Mesendoderm (in vitro differentiated cells): ENCODE results near the gene ZFHX3.

Source experiments
- DNase-seq: peaks from one replicate; pipeline ENCODE4 v3.0.0; 2013
- H2AK5ac ChIP-seq: 2 replicates; pipeline ENCODE4 v1.6.1; 2013; ENCODE audit warnings: low read length, inconsistent platforms
- H2BK120ac ChIP-seq: 2 replicates; pipeline ENCODE4 v1.6.1; 2013; ENCODE audit warnings: low read depth, mild to moderate bottlenecking, low read length, moderate library complexity, mixed read lengths
- H2BK15ac ChIP-seq: replicated peaks from 2 replicates; pipeline ENCODE4 v1.6.1; 2013; ENCODE audit warnings: low read depth, mild to moderate bottlenecking, moderate library complexity
- H2BK5ac ChIP-seq: 2 replicates; pipeline ENCODE4 v1.6.1; 2013; ENCODE audit warnings: low read length, inconsistent platforms
- H3K18ac ChIP-seq: 2 replicates; pipeline ENCODE4 v1.6.1; 2013; ENCODE audit warnings: mild to moderate bottlenecking, low read length, mixed read lengths
- H3K23ac ChIP-seq: one replicate; pipeline ENCODE4 v1.6.1; 2013; ENCODE audit warnings: low read length
- H3K27ac ChIP-seq: 2 replicates; pipeline ENCODE4 v1.5.1; 2013; ENCODE audit warnings: low read depth, mild to moderate bottlenecking, inconsistent platforms, low read length, moderate library complexity
- H3K27me3 ChIP-seq: 2 replicates; pipeline ENCODE4 v1.6.1; 2013; ENCODE audit warnings: low read length, control low read depth, mild to moderate bottlenecking, inconsistent platforms; ENCODE audit not compliant: insufficient read depth, poor library complexity
- H3K36me3 ChIP-seq: 2 replicates; pipeline ENCODE4 v1.6.1; 2013; ENCODE audit warnings: low read length, inconsistent platforms; ENCODE audit not compliant: control insufficient read depth, insufficient read depth
- H3K4ac ChIP-seq: one replicate; pipeline ENCODE4 v1.6.1; 2013; ENCODE audit warnings: low read depth, mild to moderate bottlenecking, low read length, moderate library complexity
- H3K4me1 ChIP-seq: 2 replicates; pipeline ENCODE4 v1.6.1; 2013; ENCODE audit warnings: low read depth, low read length, inconsistent platforms; ENCODE audit not compliant: control insufficient read depth
- H3K4me2 ChIP-seq: 2 replicates; pipeline ENCODE4 v1.6.1; 2013; ENCODE audit warnings: low read length
- H3K4me3 ChIP-seq: 2 replicates; pipeline ENCODE4 v1.5.1; 2013; ENCODE audit warnings: mild to moderate bottlenecking, low read length
- H3K56ac ChIP-seq: one replicate; pipeline ENCODE4 v1.6.1; 2013; ENCODE audit warnings: low read length
- H3K79me1 ChIP-seq: 2 replicates; pipeline ENCODE4 v1.6.1; 2013; ENCODE audit warnings: low read length, inconsistent platforms
- H3K79me2 ChIP-seq: 2 replicates; pipeline ENCODE4 v1.6.1; 2013; ENCODE audit warnings: mild to moderate bottlenecking, low read length; ENCODE audit not compliant: control insufficient read depth, insufficient read depth
- H3K9ac ChIP-seq: 2 replicates; pipeline ENCODE4 v1.6.1; 2013; ENCODE audit warnings: low read length, inconsistent platforms
- H4K5ac ChIP-seq: one replicate; pipeline ENCODE4 v1.6.1; 2013; ENCODE audit warnings: low read length
- H4K8ac ChIP-seq: one replicate; pipeline ENCODE4 v1.6.1; 2013; ENCODE audit warnings: low read depth, mild to moderate bottlenecking, control low read depth, low read length, moderate library complexity
- WGBS: extraction: QIAGEN DNeasy Blood & Tissue Kit; methylation state at CpG from one replicate; pipeline ENCODE4 v1.1.7; 2013; ENCODE audit warnings: low lambda C conversion rate, missing lambda C conversion rate; ENCODE audit not compliant: insufficient coverage; ENCODE audit errors: extremely low coverage; 5-methylcytosine and 5-hydroxymethylcytosine counted together

Gene ZFHX3

DNA sequence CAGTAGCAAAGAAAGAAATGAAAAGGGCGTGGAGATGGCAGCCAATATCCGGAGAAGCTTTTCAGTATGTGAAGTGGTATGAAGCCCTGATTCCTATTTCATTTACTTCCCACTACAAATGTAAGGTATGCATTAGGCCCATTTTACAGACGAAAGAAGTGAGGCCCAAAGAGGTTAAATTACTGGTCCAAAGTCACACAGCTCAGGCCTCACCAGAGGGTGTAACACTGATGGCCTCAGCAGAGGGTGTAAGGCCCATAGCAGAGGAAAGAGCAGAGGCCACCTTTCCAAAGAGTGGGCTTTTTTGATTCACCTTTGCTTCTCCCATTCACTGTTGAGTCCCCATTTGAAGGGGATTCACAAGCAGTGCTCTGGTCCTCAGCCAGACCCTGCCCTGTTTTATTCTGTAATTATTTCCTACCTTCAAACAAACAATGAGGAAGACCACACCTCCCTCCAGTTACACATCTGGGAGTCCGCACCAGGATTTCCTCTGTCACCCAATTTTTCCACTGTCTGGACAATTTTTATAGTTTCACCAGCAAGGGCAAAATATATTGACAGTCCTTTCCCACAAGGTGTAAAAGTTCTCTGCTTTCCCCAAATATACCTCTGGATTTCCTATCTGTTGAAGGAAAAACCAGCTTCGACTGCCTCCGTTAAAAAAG is 7.1 kb downstream of the ZFHX3 start:
- Histone ChIP-seq H3K23ac (no peak overlapping the region), H3K79me2 (peaks cover 2% of the 10 kb centered on the region), H3K4me3 (no peak overlapping the region), H2BK15ac (no peak overlapping the region), H4K8ac (no peak overlapping the region), H3K79me1 (peaks cover 1% of the 10 kb centered on the region), H2AK5ac (no peak overlapping the region), H3K4ac (no peak overlapping the region), H3K4me1 (peaks cover 10% of the 10 kb centered on the region), H3K4me2 (no peak overlapping the region), H3K27ac (no peak overlapping the region), H3K9ac (no peak overlapping the region), H2BK5ac (no peak overlapping the region), H3K36me3 (no peaks in the 10 kb centered on the region), H3K27me3 (peaks cover 10% of the 10 kb centered on the region), H4K5ac (no peak overlapping the region), H3K56ac (no peak overlapping the region), H3K18ac (no peak overlapping the region), H2BK120ac (no peak overlapping the region)
- WGBS: no CpG with 5 or more reads among the region's 6 CpGs
- no peak for DNase-seq

DNA sequence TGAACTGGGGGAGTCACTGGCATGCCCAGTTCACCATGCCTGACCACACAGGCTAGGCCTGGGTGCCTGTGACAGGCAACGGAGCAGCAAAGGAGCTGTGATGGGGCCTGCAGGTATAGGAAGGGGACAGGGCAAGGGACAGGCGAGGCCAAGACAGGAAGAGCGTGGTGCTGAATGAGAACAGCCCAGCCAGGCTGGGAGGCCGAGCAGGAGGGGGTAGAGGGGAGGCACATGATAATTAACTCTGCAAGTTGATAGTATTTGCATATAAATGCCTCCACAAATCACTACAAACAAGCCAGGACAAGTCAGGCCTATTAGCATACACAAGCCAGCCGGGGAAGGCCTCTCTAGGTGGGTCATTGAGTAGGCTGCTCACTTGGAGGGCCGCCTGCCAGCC is 7.8 kb downstream of the ZFHX3 start:
- H3K79me2 ChIP-seq: peaks cover 2% of the 10 kb centered on the region
- no peak overlapping the region for H3K4me3 ChIP-seq
- H4K5ac ChIP-seq: no peak overlapping the region
- H3K23ac ChIP-seq: no peak overlapping the region
- no peak overlapping the region for H4K8ac ChIP-seq
- peaks cover 12% of the 10 kb centered on the region for H3K27me3 ChIP-seq
- H3K27ac ChIP-seq: no peak overlapping the region
- peak; percentile 49 for DNase-seq
- H3K9ac ChIP-seq: no peak overlapping the region
- H3K36me3 ChIP-seq: no peaks in the 10 kb centered on the region
- H3K4ac ChIP-seq: no peak overlapping the region
- no peak overlapping the region for H2BK120ac ChIP-seq
- no peak overlapping the region for H3K18ac ChIP-seq
- H3K79me1 ChIP-seq: peaks cover 1% of the 10 kb centered on the region
- no peak overlapping the region for H2BK15ac ChIP-seq
- no peak overlapping the region for H3K4me2 ChIP-seq
- no CpG with 5 or more reads among the region's 6 CpGs for WGBS
- H3K56ac ChIP-seq: peak overlapping the region; percentile 39
- peaks cover 11% of the 10 kb centered on the region for H3K4me1 ChIP-seq
- no peak overlapping the region for H2BK5ac ChIP-seq
- H2AK5ac ChIP-seq: no peak overlapping the region

DNA sequence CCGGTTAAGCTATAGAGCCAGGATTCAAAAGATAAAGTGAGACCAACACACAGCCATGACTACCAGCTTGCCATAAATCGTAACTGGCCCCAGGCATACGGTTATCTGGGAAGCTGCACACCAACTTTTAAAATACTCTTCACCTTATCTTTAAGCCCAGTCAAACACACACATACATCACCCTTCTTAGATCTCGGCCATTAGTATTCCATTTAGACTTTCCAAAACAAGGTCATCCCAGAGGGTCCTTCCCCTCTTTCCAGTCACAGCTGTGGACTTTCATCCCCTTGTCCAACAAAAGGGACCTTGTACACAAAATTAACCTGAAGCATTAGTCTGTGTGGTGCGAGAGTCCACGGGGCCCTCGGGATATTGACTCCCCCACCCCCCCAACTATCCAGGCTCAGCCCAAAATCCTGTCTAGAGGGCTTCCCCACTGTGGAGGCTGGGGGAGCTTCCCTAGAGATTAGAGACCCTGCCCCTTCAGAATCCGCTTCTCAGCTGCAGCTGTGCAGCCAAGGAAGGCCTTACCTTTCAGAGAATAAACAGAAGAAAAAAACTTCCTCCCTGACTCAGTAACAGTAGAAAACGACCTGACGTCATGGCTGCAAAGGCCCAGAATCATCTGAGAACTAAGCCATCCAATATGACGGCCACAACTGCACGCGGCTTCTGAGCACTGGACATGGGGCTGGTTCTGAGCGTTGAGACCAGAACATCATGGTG is 9.9 kb downstream of the ZFHX3 start:
- Histone ChIP-seq H3K79me2 (no peaks in the 10 kb centered on the region), H3K18ac (no peak overlapping the region), H4K8ac (no peak overlapping the region), H2BK5ac (no peak overlapping the region), H3K4me2 (no peak overlapping the region), H3K4me3 (no peak overlapping the region), H2BK15ac (no peak overlapping the region), H3K4ac (no peak overlapping the region), H3K27ac (no peak overlapping the region), H3K27me3 (peaks cover 22% of the 10 kb centered on the region), H3K36me3 (no peaks in the 10 kb centered on the region), H3K23ac (no peak overlapping the region), H4K5ac (no peak overlapping the region), H3K9ac (no peak overlapping the region), H3K56ac (no peak overlapping the region), H2BK120ac (no peak overlapping the region), H3K4me1 (peaks cover 23% of the 10 kb centered on the region), H3K79me1 (peaks cover 1% of the 10 kb centered on the region), H2AK5ac (no peak overlapping the region)
- DNase-seq: no peak
- no CpG with 5 or more reads among the region's 14 CpGs for WGBS

DNA sequence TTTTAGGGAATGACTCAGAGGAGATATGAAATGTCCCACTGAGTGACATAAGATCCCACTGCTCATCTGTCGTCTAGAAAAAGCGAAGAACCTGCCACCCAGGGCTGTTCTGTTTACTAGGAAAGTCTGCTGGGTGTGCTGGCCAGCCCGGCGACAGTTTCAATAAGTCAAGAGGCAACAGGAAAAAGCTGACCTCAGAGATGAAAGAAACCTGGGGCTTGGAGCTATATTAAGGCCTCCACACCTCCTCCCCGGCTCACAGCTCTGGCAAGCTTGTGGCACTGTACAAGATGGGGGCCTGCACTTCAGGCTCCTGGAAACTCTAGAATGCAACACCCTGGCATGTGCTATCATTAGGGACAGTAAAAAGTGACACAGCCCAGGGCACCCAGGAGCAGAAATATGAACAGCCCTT is 10.6 kb downstream of the ZFHX3 start:
- no peak overlapping the region for H3K4me2 ChIP-seq
- peak; percentile 51 for DNase-seq
- no peak overlapping the region for H3K27ac ChIP-seq
- no peak overlapping the region for H3K23ac ChIP-seq
- WGBS: no CpG with 5 or more reads among the region's 5 CpGs
- peaks cover 21% of the 10 kb centered on the region for H3K27me3 ChIP-seq
- H3K4me1 ChIP-seq: peaks cover 24% of the 10 kb centered on the region
- H3K4me3 ChIP-seq: no peak overlapping the region
- H2AK5ac ChIP-seq: no peak overlapping the region
- H4K8ac ChIP-seq: no peak overlapping the region
- no peak overlapping the region for H2BK15ac ChIP-seq
- H2BK120ac ChIP-seq: no peak overlapping the region
- no peaks in the 10 kb centered on the region for H3K36me3 ChIP-seq
- H3K9ac ChIP-seq: no peak overlapping the region
- no peak overlapping the region for H4K5ac ChIP-seq
- peaks cover 1% of the 10 kb centered on the region for H3K79me1 ChIP-seq
- H3K4ac ChIP-seq: no peak overlapping the region
- H3K56ac ChIP-seq: no peak overlapping the region
- H3K79me2 ChIP-seq: no peaks in the 10 kb centered on the region
- H3K18ac ChIP-seq: peak overlapping the region; percentile 55
- no peak overlapping the region for H2BK5ac ChIP-seq

DNA sequence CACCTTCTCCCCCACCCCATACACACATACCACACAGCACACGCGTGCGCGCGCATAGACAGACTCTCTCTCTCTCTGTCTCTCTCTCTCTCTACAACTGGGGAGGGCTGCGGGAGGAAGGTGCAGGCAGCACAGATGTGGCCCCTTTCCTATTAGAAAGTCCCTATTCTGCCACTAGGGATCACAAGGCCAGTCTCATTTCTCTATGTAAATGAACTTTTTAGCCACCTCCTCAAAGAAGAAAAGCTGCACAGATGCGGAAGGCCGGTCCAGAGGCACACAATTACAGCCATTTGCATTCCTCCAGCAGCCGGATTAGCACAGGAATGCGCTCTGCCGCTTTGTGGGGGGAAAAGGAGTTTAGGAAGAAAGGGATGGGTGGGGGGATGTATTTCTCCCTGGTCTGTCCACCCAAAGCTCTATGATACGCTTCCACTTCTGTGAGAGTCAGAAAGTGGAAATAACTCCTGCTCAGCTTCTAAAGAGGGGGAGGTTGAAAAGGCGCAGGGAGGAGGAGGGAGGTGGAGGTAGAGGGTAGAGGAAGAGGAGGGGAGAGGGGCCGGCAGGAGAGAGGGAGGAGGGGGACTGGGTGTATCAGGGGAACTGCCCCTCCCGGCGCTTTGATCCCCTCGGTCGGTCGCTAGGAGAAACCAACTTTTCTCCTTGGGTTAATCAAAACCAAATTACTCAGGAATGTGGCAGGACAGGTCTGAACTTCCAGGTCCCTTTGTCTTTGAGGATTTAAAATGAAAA is 11.7 kb downstream of the ZFHX3 start:
- H3K79me2 ChIP-seq: no peaks in the 10 kb centered on the region
- no peak overlapping the region for H2AK5ac ChIP-seq
- peaks cover 17% of the 10 kb centered on the region for H3K27me3 ChIP-seq
- H2BK15ac ChIP-seq: no peak overlapping the region
- H3K27ac ChIP-seq: peak overlapping the region; percentile 25
- no peak overlapping the region for H3K4ac ChIP-seq
- no CpG with 5 or more reads among the region's 19 CpGs for WGBS
- H3K23ac ChIP-seq: no peak overlapping the region
- no peak overlapping the region for H2BK5ac ChIP-seq
- H3K18ac ChIP-seq: peak overlapping the region; percentile 41
- H3K79me1 ChIP-seq: peaks cover 1% of the 10 kb centered on the region
- H3K9ac ChIP-seq: peak overlapping the region; percentile 22
- no peak overlapping the region for H3K56ac ChIP-seq
- H2BK120ac ChIP-seq: no peak overlapping the region
- peaks cover 24% of the 10 kb centered on the region for H3K4me1 ChIP-seq
- H3K4me2 ChIP-seq: peak overlapping the region; percentile 35
- no peak overlapping the region for H4K8ac ChIP-seq
- H3K4me3 ChIP-seq: no peak overlapping the region
- peak; percentile 90 for DNase-seq
- H4K5ac ChIP-seq: no peak overlapping the region
- no peaks in the 10 kb centered on the region for H3K36me3 ChIP-seq
